ENCODE measurements around the gene E2F7. TPM values are rescaled to one million over a fixed set of nuclear protein-coding genes. Genes with fewer than 3 reads are reported as not detected.

The E2F7 gene
- total and polyA plus RNA-seq, 2 of the 13 experiments (the other 11 are each of a cell fraction or from before 2014, with no cell fraction given), result 1.7 to 7.3 TPM

DNA sequence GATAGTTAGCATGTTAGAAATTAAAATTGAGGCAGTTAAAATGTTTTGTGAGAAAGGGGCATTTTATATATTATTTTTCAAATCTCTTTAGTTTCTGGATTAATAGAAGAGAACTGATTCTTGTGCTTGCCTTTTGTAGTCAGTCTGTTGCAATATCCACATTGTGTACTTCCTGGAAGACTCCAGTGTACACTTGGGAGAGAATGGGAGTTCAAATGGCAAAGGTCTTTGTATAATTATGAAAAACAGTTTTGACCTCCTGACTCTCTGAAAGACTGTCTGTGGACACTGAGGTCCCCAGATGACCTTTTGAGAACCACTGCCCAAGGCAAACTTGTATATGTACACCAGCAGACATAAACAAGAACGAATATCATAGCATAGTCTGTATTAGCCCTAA lies 12.1 kb downstream of the E2F7 start (continued):
- TF ChIP-seq, protein P1, sequence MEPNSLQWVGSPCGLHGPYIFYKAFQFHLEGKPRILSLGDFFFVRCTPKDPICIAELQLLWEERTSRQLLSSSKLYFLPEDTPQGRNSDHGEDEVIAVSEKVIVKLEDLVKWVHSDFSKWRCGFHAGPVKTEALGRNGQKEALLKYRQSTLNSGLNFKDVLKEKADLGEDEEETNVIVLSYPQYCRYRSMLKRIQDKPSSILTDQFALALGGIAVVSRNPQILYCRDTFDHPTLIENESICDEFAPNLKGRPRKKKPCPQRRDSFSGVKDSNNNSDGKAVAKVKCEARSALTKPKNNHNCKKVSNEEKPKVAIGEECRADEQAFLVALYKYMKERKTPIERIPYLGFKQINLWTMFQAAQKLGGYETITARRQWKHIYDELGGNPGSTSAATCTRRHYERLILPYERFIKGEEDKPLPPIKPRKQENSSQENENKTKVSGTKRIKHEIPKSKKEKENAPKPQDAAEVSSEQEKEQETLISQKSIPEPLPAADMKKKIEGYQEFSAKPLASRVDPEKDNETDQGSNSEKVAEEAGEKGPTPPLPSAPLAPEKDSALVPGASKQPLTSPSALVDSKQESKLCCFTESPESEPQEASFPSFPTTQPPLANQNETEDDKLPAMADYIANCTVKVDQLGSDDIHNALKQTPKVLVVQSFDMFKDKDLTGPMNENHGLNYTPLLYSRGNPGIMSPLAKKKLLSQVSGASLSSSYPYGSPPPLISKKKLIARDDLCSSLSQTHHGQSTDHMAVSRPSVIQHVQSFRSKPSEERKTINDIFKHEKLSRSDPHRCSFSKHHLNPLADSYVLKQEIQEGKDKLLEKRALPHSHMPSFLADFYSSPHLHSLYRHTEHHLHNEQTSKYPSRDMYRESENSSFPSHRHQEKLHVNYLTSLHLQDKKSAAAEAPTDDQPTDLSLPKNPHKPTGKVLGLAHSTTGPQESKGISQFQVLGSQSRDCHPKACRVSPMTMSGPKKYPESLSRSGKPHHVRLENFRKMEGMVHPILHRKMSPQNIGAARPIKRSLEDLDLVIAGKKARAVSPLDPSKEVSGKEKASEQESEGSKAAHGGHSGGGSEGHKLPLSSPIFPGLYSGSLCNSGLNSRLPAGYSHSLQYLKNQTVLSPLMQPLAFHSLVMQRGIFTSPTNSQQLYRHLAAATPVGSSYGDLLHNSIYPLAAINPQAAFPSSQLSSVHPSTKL (CRISPR knock-in tag; IDR thresholded peaks at IDR 0.05), result peak; percentile 47; the same call in 1 of the 2 replicates
- TF ChIP-seq FOXA3 (CRISPR knock-in tag; IDR thresholded peaks at IDR 0.05) (peak; percentile 41; the same call in 1 of the 2 replicates), ELF3 (CRISPR knock-in tag; IDR thresholded peaks at IDR 0.05) (peak; percentile 51; the same call in 1 of the 2 replicates), SAP130 (CRISPR knock-in tag; IDR thresholded peaks at IDR 0.05; ENCODE audit: low read depth) (peak; percentile 33; the same call in 1 of the 2 replicates), HMG20A (CRISPR knock-in tag; IDR thresholded peaks at IDR 0.05; ENCODE audit: borderline replicate concordance) (peak; percentile 41; the same call in 1 of the 2 replicates), RXRB (CRISPR knock-in tag; IDR thresholded peaks at IDR 0.05; ENCODE audit: borderline replicate concordance) (peak; percentile 72), SOX5 (CRISPR knock-in tag; IDR thresholded peaks at IDR 0.05; ENCODE audit: borderline replicate concordance) (peak; percentile 40; the same call in 1 of the 2 replicates), RFX1 (IDR thresholded peaks at IDR 0.05) (no peak), CEBPG (CRISPR knock-in tag; IDR thresholded peaks at IDR 0.05) (peak; percentile 52; the same call in 1 of the 2 replicates), SOX6 (IDR thresholded peaks at IDR 0.05) (no peak), SOX6 (CRISPR knock-in tag; IDR thresholded peaks at IDR 0.05) (peak; percentile 26; the same call in 1 of the 2 replicates), BCL6 (CRISPR knock-in tag; IDR thresholded peaks at IDR 0.05) (peak; percentile 59; the same call in 1 of the 2 replicates), NCOA2 (CRISPR knock-in tag; IDR thresholded peaks at IDR 0.05) (peak; percentile 26; the same call in 1 of the 2 replicates)
- TF ChIP-seq, protein P2, sequence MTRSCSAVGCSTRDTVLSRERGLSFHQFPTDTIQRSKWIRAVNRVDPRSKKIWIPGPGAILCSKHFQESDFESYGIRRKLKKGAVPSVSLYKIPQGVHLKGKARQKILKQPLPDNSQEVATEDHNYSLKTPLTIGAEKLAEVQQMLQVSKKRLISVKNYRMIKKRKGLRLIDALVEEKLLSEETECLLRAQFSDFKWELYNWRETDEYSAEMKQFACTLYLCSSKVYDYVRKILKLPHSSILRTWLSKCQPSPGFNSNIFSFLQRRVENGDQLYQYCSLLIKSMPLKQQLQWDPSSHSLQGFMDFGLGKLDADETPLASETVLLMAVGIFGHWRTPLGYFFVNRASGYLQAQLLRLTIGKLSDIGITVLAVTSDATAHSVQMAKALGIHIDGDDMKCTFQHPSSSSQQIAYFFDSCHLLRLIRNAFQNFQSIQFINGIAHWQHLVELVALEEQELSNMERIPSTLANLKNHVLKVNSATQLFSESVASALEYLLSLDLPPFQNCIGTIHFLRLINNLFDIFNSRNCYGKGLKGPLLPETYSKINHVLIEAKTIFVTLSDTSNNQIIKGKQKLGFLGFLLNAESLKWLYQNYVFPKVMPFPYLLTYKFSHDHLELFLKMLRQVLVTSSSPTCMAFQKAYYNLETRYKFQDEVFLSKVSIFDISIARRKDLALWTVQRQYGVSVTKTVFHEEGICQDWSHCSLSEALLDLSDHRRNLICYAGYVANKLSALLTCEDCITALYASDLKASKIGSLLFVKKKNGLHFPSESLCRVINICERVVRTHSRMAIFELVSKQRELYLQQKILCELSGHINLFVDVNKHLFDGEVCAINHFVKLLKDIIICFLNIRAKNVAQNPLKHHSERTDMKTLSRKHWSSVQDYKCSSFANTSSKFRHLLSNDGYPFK (CRISPR knock-in tag; IDR thresholded peaks at IDR 0.05; ENCODE audit: borderline replicate concordance), result no peak
- TF ChIP-seq, protein P3, sequence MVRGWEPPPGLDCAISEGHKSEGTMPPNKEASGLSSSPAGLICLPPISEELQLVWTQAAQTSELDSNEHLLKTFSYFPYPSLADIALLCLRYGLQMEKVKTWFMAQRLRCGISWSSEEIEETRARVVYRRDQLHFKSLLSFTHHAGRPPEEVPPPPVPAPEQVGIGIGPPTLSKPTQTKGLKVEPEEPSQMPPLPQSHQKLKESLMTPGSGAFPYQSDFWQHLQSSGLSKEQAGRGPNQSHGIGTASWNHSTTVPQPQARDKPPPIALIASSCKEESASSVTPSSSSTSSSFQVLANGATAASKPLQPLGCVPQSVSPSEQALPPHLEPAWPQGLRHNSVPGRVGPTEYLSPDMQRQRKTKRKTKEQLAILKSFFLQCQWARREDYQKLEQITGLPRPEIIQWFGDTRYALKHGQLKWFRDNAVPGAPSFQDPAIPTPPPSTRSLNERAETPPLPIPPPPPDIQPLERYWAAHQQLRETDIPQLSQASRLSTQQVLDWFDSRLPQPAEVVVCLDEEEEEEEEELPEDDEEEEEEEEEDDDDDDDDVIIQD (CRISPR knock-in tag; IDR thresholded peaks at IDR 0.05; ENCODE audit: low read depth), result peak; percentile 31; the same call in 1 of the 2 replicates
- TF ChIP-seq, protein P4, sequence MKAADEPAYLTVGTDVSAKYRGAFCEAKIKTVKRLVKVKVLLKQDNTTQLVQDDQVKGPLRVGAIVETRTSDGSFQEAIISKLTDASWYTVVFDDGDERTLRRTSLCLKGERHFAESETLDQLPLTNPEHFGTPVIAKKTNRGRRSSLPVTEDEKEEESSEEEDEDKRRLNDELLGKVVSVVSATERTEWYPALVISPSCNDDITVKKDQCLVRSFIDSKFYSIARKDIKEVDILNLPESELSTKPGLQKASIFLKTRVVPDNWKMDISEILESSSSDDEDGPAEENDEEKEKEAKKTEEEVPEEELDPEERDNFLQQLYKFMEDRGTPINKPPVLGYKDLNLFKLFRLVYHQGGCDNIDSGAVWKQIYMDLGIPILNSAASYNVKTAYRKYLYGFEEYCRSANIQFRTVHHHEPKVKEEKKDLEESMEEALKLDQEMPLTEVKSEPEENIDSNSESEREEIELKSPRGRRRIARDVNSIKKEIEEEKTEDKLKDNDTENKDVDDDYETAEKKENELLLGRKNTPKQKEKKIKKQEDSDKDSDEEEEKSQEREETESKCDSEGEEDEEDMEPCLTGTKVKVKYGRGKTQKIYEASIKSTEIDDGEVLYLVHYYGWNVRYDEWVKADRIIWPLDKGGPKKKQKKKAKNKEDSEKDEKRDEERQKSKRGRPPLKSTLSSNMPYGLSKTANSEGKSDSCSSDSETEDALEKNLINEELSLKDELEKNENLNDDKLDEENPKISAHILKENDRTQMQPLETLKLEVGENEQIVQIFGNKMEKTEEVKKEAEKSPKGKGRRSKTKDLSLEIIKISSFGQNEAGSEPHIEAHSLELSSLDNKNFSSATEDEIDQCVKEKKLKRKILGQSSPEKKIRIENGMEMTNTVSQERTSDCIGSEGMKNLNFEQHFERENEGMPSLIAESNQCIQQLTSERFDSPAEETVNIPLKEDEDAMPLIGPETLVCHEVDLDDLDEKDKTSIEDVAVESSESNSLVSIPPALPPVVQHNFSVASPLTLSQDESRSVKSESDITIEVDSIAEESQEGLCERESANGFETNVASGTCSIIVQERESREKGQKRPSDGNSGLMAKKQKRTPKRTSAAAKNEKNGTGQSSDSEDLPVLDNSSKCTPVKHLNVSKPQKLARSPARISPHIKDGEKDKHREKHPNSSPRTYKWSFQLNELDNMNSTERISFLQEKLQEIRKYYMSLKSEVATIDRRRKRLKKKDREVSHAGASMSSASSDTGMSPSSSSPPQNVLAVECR (CRISPR knock-in tag; IDR thresholded peaks at IDR 0.05; ENCODE audit: borderline replicate concordance), result no peak
- TF ChIP-seq, protein P5, sequence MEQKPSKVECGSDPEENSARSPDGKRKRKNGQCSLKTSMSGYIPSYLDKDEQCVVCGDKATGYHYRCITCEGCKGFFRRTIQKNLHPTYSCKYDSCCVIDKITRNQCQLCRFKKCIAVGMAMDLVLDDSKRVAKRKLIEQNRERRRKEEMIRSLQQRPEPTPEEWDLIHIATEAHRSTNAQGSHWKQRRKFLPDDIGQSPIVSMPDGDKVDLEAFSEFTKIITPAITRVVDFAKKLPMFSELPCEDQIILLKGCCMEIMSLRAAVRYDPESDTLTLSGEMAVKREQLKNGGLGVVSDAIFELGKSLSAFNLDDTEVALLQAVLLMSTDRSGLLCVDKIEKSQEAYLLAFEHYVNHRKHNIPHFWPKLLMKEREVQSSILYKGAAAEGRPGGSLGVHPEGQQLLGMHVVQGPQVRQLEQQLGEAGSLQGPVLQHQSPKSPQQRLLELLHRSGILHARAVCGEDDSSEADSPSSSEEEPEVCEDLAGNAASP (CRISPR knock-in tag; IDR thresholded peaks at IDR 0.05; ENCODE audit: borderline replicate concordance), result peak; percentile 86; the same call in 1 of the 2 replicates
